Endothelial cell of umbilical vein (primary cell): ENCODE data around the gene CYBRD1. TPM values are rescaled to one million over a fixed set of nuclear protein-coding genes. Genes with fewer than 3 reads are reported as not detected.
A peak's percentile ranks its signal among the peaks of the same experiment; 100 is the strongest.

Experiments
- BruUV-seq: library from RNA; stranded (reverse); fragments of 400-500 nt; replicated peaks from 2 replicates; lab custom pipeline; 2021; lab: Mats Ljungman, UMichigan
- CTCF ChIA-PET: fragments of 300-600, 350-600 bp; sonication (Branson Sonifier 250); formaldehyde crosslinking; loops from one replicate; lab custom pipeline; 2021; ENCODE audit warnings: antibody characterized with exemption, inconsistent platforms; lab: Charles Lee
- POLR2A ChIA-PET: fragments of 300-600, 350-600 bp; sonication (Branson Sonifier 250); formaldehyde crosslinking; loops from one replicate; lab custom pipeline; 2021; ENCODE audit warnings: antibody characterized with exemption, inconsistent platforms; lab: Charles Lee
- DNase-seq: peaks from one replicate; pipeline ENCODE4 v3.0.0-alpha.2; 2011; ENCODE audit warnings: low read depth, low spot score
- FAIRE-seq: peaks from 2 replicates; lab custom pipeline; 2011; peaks lifted over from hg19 to GRCh38; lab: Jason Lieb, UNC
- H2AFZ ChIP-seq: 2 replicates; pipeline ENCODE4 v1.6.0; 2012; ENCODE audit warnings: low read depth, low read length, control low read depth, inconsistent platforms
- H3K27ac ChIP-seq: 2 replicates; pipeline ENCODE4 v1.5.1; 2011; ENCODE audit warnings: low read depth, mild to moderate bottlenecking, control low read depth, low read length, moderate library complexity; ENCODE audit not compliant: insufficient read depth
- H3K27me3 ChIP-seq, 2 experiments: 2 replicates each; pipeline versions ENCODE4 v1.6.0 to v1.6.1; 2011; ENCODE audit warnings: low read length in 2 of 2, mixed read lengths in 1 of 2; ENCODE audit not compliant: control insufficient read depth in 2 of 2, insufficient read depth in 2 of 2
- H3K36me3 ChIP-seq, 2 experiments: 2 replicates in 1 of 2; 3 replicates in 1 of 2; pipeline ENCODE4 v1.5.1; 2011; ENCODE audit warnings: low read length in 2 of 2, mild to moderate bottlenecking in 1 of 2, moderate library complexity in 1 of 2; ENCODE audit not compliant: control insufficient read depth in 2 of 2, insufficient read depth in 2 of 2; ENCODE audit errors: extremely low read depth in 1 of 2
- H3K4me1 ChIP-seq: 3 replicates; pipeline ENCODE4 v1.5.1; 2011; ENCODE audit warnings: mild to moderate bottlenecking, low read length; ENCODE audit not compliant: control insufficient read depth, insufficient read depth; ENCODE audit errors: extremely low read depth
- H3K4me2 ChIP-seq: 2 replicates; pipeline ENCODE4 v1.6.1; 2011; ENCODE audit warnings: low read length, control low read depth, mixed read lengths; ENCODE audit not compliant: insufficient read depth
- H3K4me3 ChIP-seq, 3 experiments: fragments of 200-600 bp in 1 of 3; sonication (generic), shearing (Covaris generic) in 1 of 3; replicated peaks in 1 of 3; 2 replicates each; pipeline ENCODE4 v1.5.1; 2011 to 2016; ENCODE audit warnings: control low read depth in 3 of 3, low read length in 3 of 3, mild to moderate bottlenecking in 2 of 3, inconsistent platforms in 1 of 3, low read depth in 1 of 3, moderate library complexity in 1 of 3; ENCODE audit not compliant: insufficient read depth in 1 of 3
- H3K79me2 ChIP-seq: 2 replicates; pipeline ENCODE4 v1.6.0; 2012; ENCODE audit warnings: low read length, inconsistent platforms; ENCODE audit not compliant: control insufficient read depth, insufficient read depth
- H3K9ac ChIP-seq: replicated peaks from 2 replicates; pipeline ENCODE3; 2011; ENCODE audit warnings: low read length, control low read depth; ENCODE audit not compliant: insufficient read depth; ENCODE audit errors: extremely low read depth
- H3K9me1 ChIP-seq: replicated peaks from 3 replicates; pipeline ENCODE4 v1.6.0; 2011; ENCODE audit warnings: mild to moderate bottlenecking, low read length; ENCODE audit not compliant: control insufficient read depth, insufficient read depth; ENCODE audit errors: extremely low read depth
- H3K9me3 ChIP-seq: replicated peaks from 2 replicates; pipeline ENCODE4 v1.5.1; 2012; ENCODE audit warnings: low read length, inconsistent platforms; ENCODE audit not compliant: control insufficient read depth, insufficient read depth
- H4K20me1 ChIP-seq: replicated peaks from 2 replicates; pipeline ENCODE3; 2011; ENCODE audit warnings: mild to moderate bottlenecking, low read length; ENCODE audit not compliant: control insufficient read depth, insufficient read depth; ENCODE audit errors: extremely low read depth
- EZH2 ChIP-seq: IDR thresholded peaks from 2 replicates; pipeline ENCODE4 v1.6.1; 2012; ENCODE audit warnings: borderline replicate concordance, low read depth, mild to moderate bottlenecking, moderate library complexity, low read length, inconsistent platforms; ENCODE audit not compliant: severe bottlenecking
- FOS ChIP-seq: IDR thresholded peaks from 2 replicates; pipeline ENCODE4 v1.6.1; 2011; ENCODE audit warnings: mild to moderate bottlenecking, low read length, moderate library complexity, borderline replicate concordance; ENCODE audit not compliant: insufficient read depth
- GATA2 ChIP-seq: IDR thresholded peaks from 2 replicates; pipeline ENCODE4 v1.7.0; 2011; ENCODE audit warnings: low read depth, mild to moderate bottlenecking, moderate library complexity, mixed read lengths, low read length; ENCODE audit not compliant: insufficient read length, insufficient read depth
- JUN ChIP-seq: IDR thresholded peaks from 2 replicates; pipeline ENCODE4 v1.6.1; 2011; ENCODE audit warnings: borderline replicate concordance, low read depth; ENCODE audit not compliant: insufficient read length, insufficient read depth
- MYC ChIP-seq: IDR thresholded peaks from one replicate; pipeline ENCODE4 v1.6.1; 2011; ENCODE audit warnings: mild to moderate bottlenecking, low read depth, low read length
- POLR2A ChIP-seq: IDR thresholded peaks from 2 replicates; pipeline ENCODE4 v1.6.1; 2012; ENCODE audit warnings: low read depth, mild to moderate bottlenecking, control low read depth, low read length
- POLR2AphosphoS5 ChIP-seq: IDR thresholded peaks from 2 replicates; pipeline ENCODE4 v1.6.1; 2012; ENCODE audit warnings: low read depth, mild to moderate bottlenecking, control low read depth, low read length, moderate library complexity; ENCODE audit not compliant: insufficient read depth
- dilution Hi-C: fragments of 300-500 bp; cut with MboI; formaldehyde crosslinking; loops from one replicate; pipeline ENCODE4 v1.15.0; 2019; ENCODE audit warnings: low sequenced_read_pairs; ENCODE audit not compliant: extremely low pct_ligation_motif_present
- intact Hi-C: fragments of 100-400 bp; cut with micrococcal nuclease; formaldehyde crosslinking; loops from one replicate; pipeline ENCODE4 v1.10.0; 2022
- polyA plus RNA-seq, 4 experiments: library from polyadenylated mRNA; depleted of rRNA in 3 of 4; stranded (reverse) in 3 of 4; unstranded in 1 of 4; fragments of >200 nt; gene quantifications; 2 replicates each; pipeline versions ENCODE4 v1.2.1 to v1.2.3, GENCODE V29; 2011 to 2012; ENCODE audit warnings: missing spikeins in 1 of 4
- total RNA-seq: library from RNA; stranded (reverse); gene quantifications from 2 replicates; pipeline ENCODE4 v1.2.3, GENCODE V29; 2021
- TF ChIP-seq, protein P1 (sequence below): IDR thresholded peaks from 2 replicates; pipeline ENCODE4 v1.6.1; 2011; ENCODE audit not compliant: insufficient read depth, insufficient read length
- TF ChIP-seq, protein P2 (sequence below), 2 donors: IDR thresholded peaks; 1 replicate in 1 of 2; 2 replicates in 1 of 2; pipeline ENCODE4 v1.5.1; 2011; ENCODE audit warnings: low read length in 2 of 2, mild to moderate bottlenecking in 2 of 2, moderate library complexity in 2 of 2, control low read depth in 1 of 2, inconsistent platforms in 1 of 2, low read depth in 1 of 2; ENCODE audit not compliant: insufficient read depth in 1 of 2; ENCODE audit errors: extremely low read depth in 1 of 2

The CYBRD1 gene
- total and polyA plus RNA-seq, 2 donors (not counting 3 experiments of a cell fraction or from before 2014, with no cell fraction given), result 23.1 to 24.8 TPM

DNA sequence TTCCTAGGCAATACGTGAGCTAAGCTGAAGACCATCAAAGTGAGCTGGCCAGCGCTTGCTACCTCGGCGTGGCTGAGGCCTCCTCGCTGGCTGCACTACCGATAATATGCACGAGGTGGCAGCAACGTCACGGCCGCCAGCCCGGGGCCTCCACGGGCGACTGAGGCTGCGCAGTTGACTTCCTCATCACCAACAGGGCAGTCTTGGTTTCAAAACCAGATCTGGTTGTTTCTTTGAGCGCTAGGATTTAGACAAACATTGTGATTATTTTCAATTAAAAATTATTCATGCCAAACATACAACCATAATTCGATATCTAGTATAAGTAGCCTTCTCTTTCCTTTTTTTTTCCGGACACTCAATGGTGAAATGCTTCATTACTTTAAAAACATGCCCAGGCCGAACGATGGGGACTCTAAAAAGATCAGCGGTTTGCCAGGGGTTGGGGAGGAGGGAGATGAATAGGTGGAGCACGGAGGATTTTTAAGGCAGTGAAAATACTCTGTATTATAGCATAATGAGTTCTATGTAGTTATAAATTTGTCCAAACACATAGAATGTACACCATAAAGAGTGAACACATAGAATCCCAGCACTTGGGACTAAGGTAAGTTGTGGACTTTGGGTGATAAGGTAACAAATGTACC is 52.0 kb downstream of the CYBRD1 start:
- Histone ChIP-seq H4K20me1 (no peaks in the 10 kb centered on the region), H3K9ac (no peak overlapping the region), H3K4me2 (no peak overlapping the region), H3K4me3 (no peak overlapping the region), H3K9me1 (no peaks in the 10 kb centered on the region), H2AFZ (peak overlapping the region; percentile 81), H3K79me2 (no peaks in the 10 kb centered on the region), H3K36me3 (no peaks in the 10 kb centered on the region), H3K27me3 (peaks cover 2 to 3% of the 10 kb centered on the region in 2 experiments), H3K27ac (no peak overlapping the region), H3K9me3 (no peaks in the 10 kb centered on the region), H3K4me1 (no peaks in the 10 kb centered on the region)
- BruUV-seq, result no TSS peak
- dilution Hi-C loops (no loop called here), intact Hi-C loops (loop anchor here (1.0 to 10.0 kb wide), 5 partner anchors 113 to 891 kb away; partner anchors contain the start of gene DYNC1I2)
- TF ChIP-seq, protein P1, sequence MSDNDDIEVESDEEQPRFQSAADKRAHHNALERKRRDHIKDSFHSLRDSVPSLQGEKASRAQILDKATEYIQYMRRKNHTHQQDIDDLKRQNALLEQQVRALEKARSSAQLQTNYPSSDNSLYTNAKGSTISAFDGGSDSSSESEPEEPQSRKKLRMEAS, result no peak
- TF ChIP-seq, protein P2, sequence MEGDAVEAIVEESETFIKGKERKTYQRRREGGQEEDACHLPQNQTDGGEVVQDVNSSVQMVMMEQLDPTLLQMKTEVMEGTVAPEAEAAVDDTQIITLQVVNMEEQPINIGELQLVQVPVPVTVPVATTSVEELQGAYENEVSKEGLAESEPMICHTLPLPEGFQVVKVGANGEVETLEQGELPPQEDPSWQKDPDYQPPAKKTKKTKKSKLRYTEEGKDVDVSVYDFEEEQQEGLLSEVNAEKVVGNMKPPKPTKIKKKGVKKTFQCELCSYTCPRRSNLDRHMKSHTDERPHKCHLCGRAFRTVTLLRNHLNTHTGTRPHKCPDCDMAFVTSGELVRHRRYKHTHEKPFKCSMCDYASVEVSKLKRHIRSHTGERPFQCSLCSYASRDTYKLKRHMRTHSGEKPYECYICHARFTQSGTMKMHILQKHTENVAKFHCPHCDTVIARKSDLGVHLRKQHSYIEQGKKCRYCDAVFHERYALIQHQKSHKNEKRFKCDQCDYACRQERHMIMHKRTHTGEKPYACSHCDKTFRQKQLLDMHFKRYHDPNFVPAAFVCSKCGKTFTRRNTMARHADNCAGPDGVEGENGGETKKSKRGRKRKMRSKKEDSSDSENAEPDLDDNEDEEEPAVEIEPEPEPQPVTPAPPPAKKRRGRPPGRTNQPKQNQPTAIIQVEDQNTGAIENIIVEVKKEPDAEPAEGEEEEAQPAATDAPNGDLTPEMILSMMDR (IDR thresholded peaks at IDR 0.05; ENCODE audit: extremely low read depth in 1 of 2, insufficient read depth in 1 of 2, low read depth in 1 of 2, low read length in 2 of 2), result peak; percentile 91 to 94
- CTCF ChIA-PET, result interaction anchor here (0.6 to 6.3 kb wide), 24 partner anchors 10 to 598 kb away, joined by 3 to 68 read pairs (median 3); partner anchors contain the start of gene DYNC1I2
- FAIRE-seq (peak; percentile 94), DNase-seq (peak; percentile 84)
- POLR2A ChIA-PET, result no interaction called here

DNA sequence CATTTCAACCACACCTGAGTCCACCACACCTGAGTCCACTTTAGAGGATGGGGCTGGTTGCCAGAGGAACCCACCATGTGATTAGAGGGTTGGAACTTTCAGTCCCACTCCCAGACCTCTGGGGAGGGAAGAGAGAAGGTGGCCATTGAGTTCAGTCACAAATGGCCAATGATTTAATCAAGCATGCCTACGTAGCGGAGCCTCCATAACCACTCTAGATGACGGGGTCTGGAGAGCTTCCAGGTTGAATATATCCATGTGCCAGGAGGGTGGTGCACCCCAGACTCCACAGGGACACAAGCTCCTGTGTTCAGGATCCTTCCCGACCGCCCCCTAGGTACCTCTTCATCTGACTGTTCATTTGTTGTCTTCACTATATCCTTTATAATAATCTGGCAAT is 53.3 kb downstream of the CYBRD1 start:
- BruUV-seq, result no TSS peak
- peaks cover 0 to 3% of the 10 kb centered on the region in 2 experiments for H3K27me3 ChIP-seq
- no peak overlapping the region for H2AFZ ChIP-seq
- TF ChIP-seq EZH2 (no peak), MYC (no peak), GATA2 (no peak), POLR2A (no peak), FOS (no peak), JUN (no peak), POLR2AphosphoS5 (no peak)
- TF ChIP-seq, protein P2 (IDR thresholded peaks at IDR 0.05; ENCODE audit: extremely low read depth in 1 of 2, insufficient read depth in 1 of 2, low read depth in 1 of 2, low read length in 2 of 2), result no peak
- TF ChIP-seq, protein P1, result no peak
- no peak overlapping the region for H3K4me2 ChIP-seq
- no peaks in the 10 kb centered on the region for H3K36me3 ChIP-seq
- FAIRE-seq, result no peak
- DNase-seq, result no peak
- ChIA-PET POLR2A (no interaction called here), CTCF (interaction anchor here (1.0 to 6.3 kb wide), 3 partner anchors 20 to 551 kb away, joined by 3 to 68 read pairs (median 3); no protein-coding TSS in a partner anchor)
- intact Hi-C loops, result loop anchor here (10.0 kb wide), 1 partner anchor 219 kb away; no protein-coding TSS in a partner anchor
- no peaks in the 10 kb centered on the region for H3K9me3 ChIP-seq
- no peak overlapping the region for H3K9ac ChIP-seq
- no peaks in the 10 kb centered on the region for H3K4me1 ChIP-seq
- H4K20me1 ChIP-seq, result no peaks in the 10 kb centered on the region
- H3K79me2 ChIP-seq, result no peaks in the 10 kb centered on the region
- no peaks in the 10 kb centered on the region for H3K9me1 ChIP-seq
- no peak overlapping the region for H3K27ac ChIP-seq
- no peak overlapping the region for H3K4me3 ChIP-seq
- dilution Hi-C loops, result no loop called here
